Measurements from ENCODE around the gene NTN1.

DNA sequence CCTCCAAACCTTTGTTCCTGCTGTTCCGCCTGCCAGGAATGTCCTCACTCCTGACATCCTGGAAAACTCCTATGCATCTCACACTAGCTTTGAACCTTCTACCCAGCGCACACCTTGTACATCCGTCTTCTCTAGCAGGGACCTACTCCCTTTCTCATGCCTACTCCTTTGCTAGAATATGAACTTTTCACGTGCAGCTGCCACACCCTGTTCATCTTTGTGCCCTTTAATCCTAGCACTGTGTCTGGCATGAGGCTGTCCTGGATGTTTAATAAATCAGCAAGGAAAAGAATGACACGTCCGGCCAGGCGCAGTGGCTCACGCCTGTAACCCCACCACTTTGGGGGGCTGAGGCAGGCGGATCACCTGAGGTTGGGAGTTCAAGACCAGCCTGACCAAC is 111.0 kb downstream of the NTN1 start:
- TF ChIP-seq, protein P1, sequence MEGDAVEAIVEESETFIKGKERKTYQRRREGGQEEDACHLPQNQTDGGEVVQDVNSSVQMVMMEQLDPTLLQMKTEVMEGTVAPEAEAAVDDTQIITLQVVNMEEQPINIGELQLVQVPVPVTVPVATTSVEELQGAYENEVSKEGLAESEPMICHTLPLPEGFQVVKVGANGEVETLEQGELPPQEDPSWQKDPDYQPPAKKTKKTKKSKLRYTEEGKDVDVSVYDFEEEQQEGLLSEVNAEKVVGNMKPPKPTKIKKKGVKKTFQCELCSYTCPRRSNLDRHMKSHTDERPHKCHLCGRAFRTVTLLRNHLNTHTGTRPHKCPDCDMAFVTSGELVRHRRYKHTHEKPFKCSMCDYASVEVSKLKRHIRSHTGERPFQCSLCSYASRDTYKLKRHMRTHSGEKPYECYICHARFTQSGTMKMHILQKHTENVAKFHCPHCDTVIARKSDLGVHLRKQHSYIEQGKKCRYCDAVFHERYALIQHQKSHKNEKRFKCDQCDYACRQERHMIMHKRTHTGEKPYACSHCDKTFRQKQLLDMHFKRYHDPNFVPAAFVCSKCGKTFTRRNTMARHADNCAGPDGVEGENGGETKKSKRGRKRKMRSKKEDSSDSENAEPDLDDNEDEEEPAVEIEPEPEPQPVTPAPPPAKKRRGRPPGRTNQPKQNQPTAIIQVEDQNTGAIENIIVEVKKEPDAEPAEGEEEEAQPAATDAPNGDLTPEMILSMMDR (IDR thresholded peaks at IDR 0.05): no peak
- TF ChIP-seq POLR2A (IDR thresholded peaks at IDR 0.05): no peak
